Endothelial cell (in vitro differentiated cells): ENCODE data around the gene HOXD3. TPM values are rescaled to one million over a fixed set of nuclear protein-coding genes. Genes with fewer than 3 reads are reported as not detected.

Source experiments
- DNase-seq: peaks from one replicate; pipeline ENCODE4 v3.0.0; 2021; ENCODE audit warnings: low spot score
- H3K27ac Mint-ChIP-seq: one replicate; pipeline ENCODE4 v1.8.0; 2021; ENCODE audit warnings: mixed read lengths, inconsistent platforms; ENCODE audit not compliant: unreplicated experiment
- H3K27me3 Mint-ChIP-seq: one replicate; pipeline ENCODE4 v1.8.0; 2021; ENCODE audit warnings: mild to moderate bottlenecking, moderate library complexity, mixed read lengths, inconsistent platforms; ENCODE audit not compliant: unreplicated experiment
- H3K36me3 Mint-ChIP-seq: one replicate; pipeline ENCODE4 v1.8.0; 2021; ENCODE audit warnings: mild to moderate bottlenecking, low read depth, mixed read lengths, inconsistent platforms; ENCODE audit not compliant: unreplicated experiment
- H3K4me1 Mint-ChIP-seq: one replicate; pipeline ENCODE4 v1.8.0; 2021; ENCODE audit warnings: mild to moderate bottlenecking, mixed read lengths, inconsistent platforms; ENCODE audit not compliant: unreplicated experiment
- H3K4me3 Mint-ChIP-seq: one replicate; pipeline ENCODE4 v1.8.0; 2021; ENCODE audit warnings: mild to moderate bottlenecking, mixed read lengths, inconsistent platforms; ENCODE audit not compliant: unreplicated experiment
- H3K9me3 Mint-ChIP-seq: one replicate; pipeline ENCODE4 v1.8.0; 2021; ENCODE audit warnings: mixed read lengths, inconsistent platforms; ENCODE audit not compliant: unreplicated experiment
- total RNA-seq: library from RNA; stranded (reverse); fragmentation: NEBNext Ultra II Directional; extraction: Animal tissue kit (Norgen Biotek cat#: 25700); gene quantifications from one replicate; pipeline ENCODE4 v1.2.1, GENCODE V29; 2021; ENCODE audit not compliant: unreplicated experiment
- TF ChIP-seq, protein P1 (sequence below): fragments of 200-600 bp; sonication (generic); IDR thresholded peaks from one replicate; pipeline ENCODE4 v1.5.0; 2021; ENCODE audit warnings: antibody characterized with exemption; ENCODE audit not compliant: unreplicated experiment

HOXD3 gene
- total RNA-seq, 1 donor from 2014 or later = 4.1 TPM

DNA sequence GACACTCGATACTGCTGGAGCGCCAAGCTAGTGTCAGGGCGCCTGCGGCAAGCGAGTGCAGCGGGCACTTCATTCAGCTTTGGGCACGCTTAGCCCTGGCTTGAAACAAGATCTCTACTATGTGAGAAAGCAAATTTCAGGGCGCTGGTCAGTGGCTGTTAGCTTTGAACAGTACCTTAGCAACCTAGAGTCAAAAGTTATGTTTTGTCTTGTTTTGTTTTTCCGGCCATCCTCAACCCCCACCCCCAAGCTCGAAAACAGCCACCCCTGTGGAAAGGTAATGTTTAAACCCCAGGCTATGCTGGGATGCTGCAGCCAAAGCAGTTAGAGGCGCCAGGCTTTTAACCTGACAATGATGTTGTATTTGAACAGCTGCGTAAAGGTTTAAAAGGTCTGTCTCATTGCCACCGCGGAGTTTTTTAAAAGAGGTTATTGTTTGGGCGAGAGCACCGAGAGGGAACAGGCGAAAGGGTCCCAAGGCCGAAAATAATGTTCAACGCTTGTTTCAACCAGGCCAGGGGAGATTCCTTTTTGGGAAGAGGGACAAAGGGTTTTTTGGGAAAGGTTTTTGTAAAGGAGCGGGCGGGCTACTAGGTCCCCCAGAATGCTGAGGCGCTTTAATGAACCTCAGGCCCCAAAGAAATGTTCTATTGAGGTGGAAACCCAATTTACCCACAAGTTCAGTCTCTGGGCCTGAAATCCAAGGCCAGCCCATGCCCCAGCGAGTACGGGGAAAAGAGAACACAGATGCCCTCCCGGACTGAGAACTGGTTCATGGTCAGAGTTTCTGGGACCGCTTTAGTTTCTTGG is 42.8 kb upstream of the HOXD3 start:
- no peak for DNase-seq
- no peak overlapping the region for H3K4me3 Mint-ChIP-seq
- no peaks in the 10 kb centered on the region for H3K9me3 Mint-ChIP-seq
- peaks cover 16% of the 10 kb centered on the region for H3K4me1 Mint-ChIP-seq
- peaks cover 46% of the 10 kb centered on the region for H3K27me3 Mint-ChIP-seq
- H3K36me3 Mint-ChIP-seq = no peaks in the 10 kb centered on the region
- H3K27ac Mint-ChIP-seq = no peak overlapping the region
- TF ChIP-seq, protein P1, sequence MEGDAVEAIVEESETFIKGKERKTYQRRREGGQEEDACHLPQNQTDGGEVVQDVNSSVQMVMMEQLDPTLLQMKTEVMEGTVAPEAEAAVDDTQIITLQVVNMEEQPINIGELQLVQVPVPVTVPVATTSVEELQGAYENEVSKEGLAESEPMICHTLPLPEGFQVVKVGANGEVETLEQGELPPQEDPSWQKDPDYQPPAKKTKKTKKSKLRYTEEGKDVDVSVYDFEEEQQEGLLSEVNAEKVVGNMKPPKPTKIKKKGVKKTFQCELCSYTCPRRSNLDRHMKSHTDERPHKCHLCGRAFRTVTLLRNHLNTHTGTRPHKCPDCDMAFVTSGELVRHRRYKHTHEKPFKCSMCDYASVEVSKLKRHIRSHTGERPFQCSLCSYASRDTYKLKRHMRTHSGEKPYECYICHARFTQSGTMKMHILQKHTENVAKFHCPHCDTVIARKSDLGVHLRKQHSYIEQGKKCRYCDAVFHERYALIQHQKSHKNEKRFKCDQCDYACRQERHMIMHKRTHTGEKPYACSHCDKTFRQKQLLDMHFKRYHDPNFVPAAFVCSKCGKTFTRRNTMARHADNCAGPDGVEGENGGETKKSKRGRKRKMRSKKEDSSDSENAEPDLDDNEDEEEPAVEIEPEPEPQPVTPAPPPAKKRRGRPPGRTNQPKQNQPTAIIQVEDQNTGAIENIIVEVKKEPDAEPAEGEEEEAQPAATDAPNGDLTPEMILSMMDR = no peak

- Mint-ChIP-seq H3K36me3 (no peaks in the 10 kb centered on the region), H3K27me3 (peaks cover 44% of the 10 kb centered on the region), H3K27ac (no peak overlapping the region), H3K4me1 (peaks cover 13% of the 10 kb centered on the region), H3K4me3 (no peak overlapping the region), H3K9me3 (no peaks in the 10 kb centered on the region)
- TF ChIP-seq, protein P1 = no peak
- DNase-seq = no peak
Observed at GRCh38 chr2:176114930-176115625, 42.0 kb upstream of the HOXD3 start.

- H3K27ac Mint-ChIP-seq = peak within 1 kb of the TSS; percentile 18
- peaks cover 13% of the 10 kb centered on the region for H3K4me1 Mint-ChIP-seq
- no peaks in the 10 kb centered on the region for H3K36me3 Mint-ChIP-seq
- no peaks in the 10 kb centered on the region for H3K9me3 Mint-ChIP-seq
- DNase-seq = peak; percentile 72
- TF ChIP-seq, protein P1 = peak; percentile 24
- H3K27me3 Mint-ChIP-seq = peaks cover 52% of the 10 kb centered on the region
- no peak within 1 kb of the TSS for H3K4me3 Mint-ChIP-seq
Observed at GRCh38 chr2:176115883-176116813, 41.0 kb upstream of the HOXD3 start, which contains the start of gene HOXD10. TSS of gene HOXD10 (plus strand) at chr2:176116778. CDS start at chr2:176116834, 56 bp downstream.

DNA sequence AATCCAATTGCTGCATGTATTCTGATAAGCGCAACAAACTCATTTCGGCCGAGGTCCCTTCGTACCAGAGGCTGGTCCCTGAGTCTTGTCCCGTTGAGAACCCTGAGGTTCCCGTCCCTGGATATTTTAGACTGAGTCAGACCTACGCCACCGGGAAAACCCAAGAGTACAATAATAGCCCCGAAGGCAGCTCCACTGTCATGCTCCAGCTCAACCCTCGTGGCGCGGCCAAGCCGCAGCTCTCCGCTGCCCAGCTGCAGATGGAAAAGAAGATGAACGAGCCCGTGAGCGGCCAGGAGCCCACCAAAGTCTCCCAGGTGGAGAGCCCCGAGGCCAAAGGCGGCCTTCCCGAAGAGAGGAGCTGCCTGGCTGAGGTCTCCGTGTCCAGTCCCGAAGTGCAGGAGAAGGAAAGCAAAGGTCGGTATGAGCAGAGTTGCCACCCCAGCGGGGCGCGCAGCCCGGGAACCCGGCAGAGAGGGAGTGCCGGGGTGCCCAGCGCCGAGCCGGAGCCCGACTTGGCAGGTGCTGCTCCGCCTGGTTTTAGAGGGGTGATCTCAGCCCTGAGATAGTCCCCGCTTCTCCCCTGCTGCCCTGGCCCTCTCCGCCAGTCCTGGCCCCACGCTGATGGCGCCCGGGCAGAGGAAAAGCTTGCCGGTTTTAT is 39.8 kb upstream of the HOXD3 start:
- TF ChIP-seq, protein P1 = no peak
- H3K9me3 Mint-ChIP-seq = no peaks in the 10 kb centered on the region
- H3K4me3 Mint-ChIP-seq = no peak overlapping the region
- DNase-seq = no peak
- H3K27ac Mint-ChIP-seq = peak overlapping the region; percentile 18
- H3K36me3 Mint-ChIP-seq = no peaks in the 10 kb centered on the region
- H3K4me1 Mint-ChIP-seq = peaks cover 13% of the 10 kb centered on the region
- peaks cover 52% of the 10 kb centered on the region for H3K27me3 Mint-ChIP-seq
